GM23338 (cell line): Measurements from ENCODE around the gene GCNT2. TPM values are rescaled to one million over a fixed set of nuclear protein-coding genes. Genes with fewer than 3 reads are reported as not detected.

ENCODE experiments used
- ATAC-seq: fragments of 200-7000 bp; cut with Tn5 transposase; 3 replicates; pipeline ENCODE4 v1.9.1; 2020
- DNase-seq: peaks from one replicate; pipeline ENCODE4 v3.0.0-alpha.2; 2015; ENCODE audit warnings: low spot score
- H2AFZ ChIP-seq: fragments of 200-600 bp; sonication (generic); 2 replicates; pipeline ENCODE4 v1.8.0; 2016; ENCODE audit warnings: antibody characterized with exemption, mild to moderate bottlenecking, moderate library complexity
- H3F3A ChIP-seq: fragments of 200-600 bp; sonication (generic); replicated peaks from 2 replicates; pipeline ENCODE4 v1.8.0; 2017; ENCODE audit warnings: antibody characterized with exemption, mixed run types, low read depth
- H3K27ac ChIP-seq: fragments of 200-600 bp; sonication (generic); 2 replicates; pipeline ENCODE4 v1.6.1; 2016; ENCODE audit warnings: low read depth
- H3K27me3 ChIP-seq: fragments of 200-600 bp; sonication (generic); 2 replicates; pipeline ENCODE4 v1.8.0; 2016; ENCODE audit warnings: mild to moderate bottlenecking, mixed run types, moderate library complexity; ENCODE audit not compliant: insufficient read depth
- H3K36me3 ChIP-seq: fragments of 200-600 bp; sonication (generic); 2 replicates; pipeline ENCODE4 v1.8.0; 2016; ENCODE audit warnings: mild to moderate bottlenecking; ENCODE audit not compliant: insufficient read depth
- H3K4me1 ChIP-seq: fragments of 200-600 bp; sonication (generic); 2 replicates; pipeline ENCODE4 v1.8.0; 2016; ENCODE audit warnings: mild to moderate bottlenecking, moderate library complexity; ENCODE audit not compliant: insufficient read depth
- H3K4me2 ChIP-seq: fragments of 200-600 bp; sonication (generic); 2 replicates; pipeline ENCODE4 v1.7.1; 2017; ENCODE audit warnings: mixed run types
- H3K4me3 ChIP-seq: fragments of 200-600 bp; sonication (generic); 2 replicates; pipeline ENCODE4 v1.6.1; 2016; ENCODE audit warnings: mixed run types
- H3K79me2 ChIP-seq: fragments of 200-600 bp; sonication (generic); replicated peaks from 2 replicates; pipeline ENCODE4 v1.8.0; 2017; ENCODE audit warnings: mild to moderate bottlenecking; ENCODE audit not compliant: insufficient read depth
- H3K9me2 ChIP-seq: fragments of 200-600 bp; sonication (generic); 2 replicates; pipeline ENCODE4 v1.8.0; 2017; ENCODE audit not compliant: insufficient read depth
- H4K20me1 ChIP-seq: fragments of 200-600 bp; sonication (generic); replicated peaks from 2 replicates; pipeline ENCODE4 v1.8.0; 2017; ENCODE audit warnings: mild to moderate bottlenecking; ENCODE audit not compliant: insufficient read depth
- H3K27ac Mint-ChIP-seq: 2 replicates; pipeline ENCODE4 v1.8.0; 2020; ENCODE audit warnings: inconsistent platforms, mild to moderate bottlenecking, moderate library complexity, mixed read lengths
- H3K27me3 Mint-ChIP-seq: 3 replicates; pipeline ENCODE4 v1.8.0; 2022; ENCODE audit warnings: low read depth, mild to moderate bottlenecking, moderate library complexity, mixed read lengths, inconsistent platforms; ENCODE audit not compliant: insufficient read depth, poor library complexity
- H3K36me3 Mint-ChIP-seq: 3 replicates; pipeline ENCODE4 v1.8.0; 2021; ENCODE audit warnings: low read depth, mild to moderate bottlenecking, inconsistent platforms, moderate library complexity, mixed read lengths
- H3K4me1 Mint-ChIP-seq: 3 replicates; pipeline ENCODE4 v1.8.0; 2020; ENCODE audit warnings: mild to moderate bottlenecking, inconsistent platforms, mixed read lengths
- H3K4me3 Mint-ChIP-seq: 3 replicates; pipeline ENCODE4 v1.8.0; 2021; ENCODE audit warnings: moderate library complexity, mild to moderate bottlenecking, inconsistent platforms, mixed read lengths
- H3K9me3 Mint-ChIP-seq: 3 replicates; pipeline ENCODE4 v1.8.0; 2020; ENCODE audit warnings: moderate library complexity, mild to moderate bottlenecking, inconsistent platforms, mixed read lengths
- CREB1 ChIP-seq: fragments of 250-450 bp; sonication (Bioruptor Pico); IDR thresholded peaks from 2 replicates; pipeline ENCODE4 v1.5.0; 2020; ENCODE audit warnings: low read depth, mild to moderate bottlenecking, moderate library complexity
- ETS1 ChIP-seq: IDR thresholded peaks from 2 replicates; pipeline ENCODE4 v1.6.1; 2016; ENCODE audit warnings: antibody characterized with exemption
- EZH2 ChIP-seq: fragments of 200-600 bp; sonication (generic); IDR thresholded peaks from one replicate; pipeline ENCODE4 v1.8.0; 2017; ENCODE audit warnings: antibody characterized with exemption, mild to moderate bottlenecking, low read depth; ENCODE audit not compliant: unreplicated experiment
- EZH2phosphoT487 ChIP-seq: fragments of 200-600 bp; sonication (generic); IDR thresholded peaks from one replicate; pipeline ENCODE4 v1.8.1; 2018; ENCODE audit warnings: antibody characterized with exemption; ENCODE audit not compliant: unreplicated experiment
- JUNB ChIP-seq: IDR thresholded peaks from one replicate; pipeline ENCODE4 v1.6.1; 2016; ENCODE audit warnings: antibody characterized with exemption; ENCODE audit not compliant: unreplicated experiment
- NANOG ChIP-seq: IDR thresholded peaks from 2 replicates; pipeline ENCODE4 v1.6.1; 2016; ENCODE audit warnings: antibody characterized with exemption, borderline replicate concordance
- POLR2AphosphoS5 ChIP-seq: IDR thresholded peaks from 2 replicates; pipeline ENCODE4 v1.6.1; 2016; ENCODE audit warnings: antibody characterized with exemption, low read depth
- REST ChIP-seq: IDR thresholded peaks from one replicate; pipeline ENCODE4 v1.6.1; 2018; ENCODE audit warnings: antibody characterized with exemption; ENCODE audit not compliant: unreplicated experiment
- STAT1 ChIP-seq: IDR thresholded peaks from one replicate; pipeline ENCODE4 v1.6.1; 2016; ENCODE audit warnings: antibody characterized with exemption; ENCODE audit not compliant: unreplicated experiment
- ZNF114 ChIP-seq: fragments of 250-450 bp; sonication (Bioruptor Pico); IDR thresholded peaks from 2 replicates; pipeline ENCODE4 v1.5.0; 2020; ENCODE audit warnings: mild to moderate bottlenecking, moderate library complexity
- ZNF331 ChIP-seq: fragments of 250-450 bp; sonication (Bioruptor Pico); IDR thresholded peaks from 2 replicates; pipeline ENCODE4 v1.5.0; 2020; ENCODE audit warnings: low read depth, mild to moderate bottlenecking, moderate library complexity
- ZNF462 ChIP-seq: fragments of 250-450 bp; sonication (Bioruptor Pico); IDR thresholded peaks from 2 replicates; pipeline ENCODE4 v1.5.0; 2020; ENCODE audit warnings: mild to moderate bottlenecking, moderate library complexity
- polyA plus RNA-seq: library from polyadenylated mRNA; unstranded; fragments of >200 nt; fragmentation: Nextera tagmentation; extraction: Ambion mirVana; gene quantifications from 2 replicates; pipeline ENCODE4 v1.2.1, GENCODE V29; 2016
- total RNA-seq: library from RNA; depleted of rRNA; stranded (reverse); fragments of >200 nt; shearing (Covaris generic); gene quantifications from 2 replicates; pipeline ENCODE4 v1.2.3, GENCODE V29; 2014
- TF ChIP-seq, protein P1 (sequence below), 2 experiments: fragments of 200-600 bp in 1 of 2; sonication (generic) in 1 of 2; conservative IDR thresholded peaks; 2 replicates each; pipeline versions ENCODE4 v1.5.1 to v1.6.1; 2016 to 2017; ENCODE audit warnings: antibody characterized with exemption in 2 of 2, low read depth in 2 of 2, mild to moderate bottlenecking in 2 of 2, moderate library complexity in 1 of 2

The GCNT2 gene
- total and polyA plus RNA-seq, 2 experiments from 2014 or later: 28.3 to 137 TPM

DNA sequence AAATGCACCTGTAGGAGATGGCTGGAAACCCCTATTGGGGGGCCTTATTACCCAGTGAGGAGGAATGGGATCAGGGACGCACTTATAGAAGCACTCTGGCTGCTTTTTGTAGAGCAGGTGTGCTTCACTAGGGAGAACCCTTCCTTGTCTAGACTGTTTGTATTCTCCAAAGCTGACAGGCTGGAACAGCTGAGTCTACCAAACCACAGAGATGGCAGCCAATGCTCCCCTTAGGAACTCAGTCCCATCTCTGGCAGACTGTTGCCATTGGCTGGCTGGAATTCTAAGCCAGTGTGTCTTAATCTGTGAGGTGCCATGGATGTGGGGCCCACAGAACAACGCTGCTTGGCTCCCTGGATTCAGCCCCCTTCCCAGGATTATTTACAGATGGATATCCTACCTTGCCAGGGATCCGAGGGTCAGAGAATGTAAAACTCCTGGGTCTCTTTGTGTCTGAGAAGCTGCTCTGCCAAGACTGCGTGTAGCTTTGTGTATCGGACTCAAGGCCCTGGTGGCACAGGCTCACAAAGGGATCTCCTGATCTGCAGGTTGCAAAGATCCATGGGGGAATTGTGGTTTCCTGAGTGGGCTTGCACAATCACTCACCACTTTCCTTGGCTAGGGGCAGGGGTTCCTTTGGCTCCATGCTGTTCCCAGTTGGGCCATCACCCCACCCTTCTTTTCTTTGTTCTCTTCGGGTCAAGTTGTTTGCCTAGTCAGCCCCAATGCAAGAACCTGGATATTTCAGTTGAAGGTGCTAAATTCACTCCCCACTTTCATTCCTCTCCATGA, 147.2 kb downstream of the GCNT2 start:
- no peaks in the 10 kb centered on the region for H3K36me3 ChIP-seq
- H3K4me3 ChIP-seq: no peak overlapping the region
- no peaks in the 10 kb centered on the region for H3K4me1 Mint-ChIP-seq
- no peaks in the 10 kb centered on the region for H3K27me3 ChIP-seq
- H3K79me2 ChIP-seq: no peaks in the 10 kb centered on the region
- H3K9me2 ChIP-seq: no peaks in the 10 kb centered on the region
- peaks cover 2% of the 10 kb centered on the region for H3K27me3 Mint-ChIP-seq
- H3K36me3 Mint-ChIP-seq: no peaks in the 10 kb centered on the region
- H3F3A ChIP-seq: no peaks in the 10 kb centered on the region
- no peak overlapping the region for H2AFZ ChIP-seq
- H3K4me2 ChIP-seq: no peak overlapping the region
- no peak overlapping the region for H3K27ac Mint-ChIP-seq
- peaks cover 8% of the 10 kb centered on the region; the same call in 2 of the 3 replicates for H3K9me3 Mint-ChIP-seq
- no peak for ATAC-seq
- no peak for TF ChIP-seq NANOG
- no peak for TF ChIP-seq ZNF462 (CRISPR knock-in tag)
- no peak for TF ChIP-seq JUNB
- no peak for TF ChIP-seq EZH2phosphoT487
- no peak for TF ChIP-seq CREB1 (CRISPR knock-in tag)
- TF ChIP-seq, protein P1, sequence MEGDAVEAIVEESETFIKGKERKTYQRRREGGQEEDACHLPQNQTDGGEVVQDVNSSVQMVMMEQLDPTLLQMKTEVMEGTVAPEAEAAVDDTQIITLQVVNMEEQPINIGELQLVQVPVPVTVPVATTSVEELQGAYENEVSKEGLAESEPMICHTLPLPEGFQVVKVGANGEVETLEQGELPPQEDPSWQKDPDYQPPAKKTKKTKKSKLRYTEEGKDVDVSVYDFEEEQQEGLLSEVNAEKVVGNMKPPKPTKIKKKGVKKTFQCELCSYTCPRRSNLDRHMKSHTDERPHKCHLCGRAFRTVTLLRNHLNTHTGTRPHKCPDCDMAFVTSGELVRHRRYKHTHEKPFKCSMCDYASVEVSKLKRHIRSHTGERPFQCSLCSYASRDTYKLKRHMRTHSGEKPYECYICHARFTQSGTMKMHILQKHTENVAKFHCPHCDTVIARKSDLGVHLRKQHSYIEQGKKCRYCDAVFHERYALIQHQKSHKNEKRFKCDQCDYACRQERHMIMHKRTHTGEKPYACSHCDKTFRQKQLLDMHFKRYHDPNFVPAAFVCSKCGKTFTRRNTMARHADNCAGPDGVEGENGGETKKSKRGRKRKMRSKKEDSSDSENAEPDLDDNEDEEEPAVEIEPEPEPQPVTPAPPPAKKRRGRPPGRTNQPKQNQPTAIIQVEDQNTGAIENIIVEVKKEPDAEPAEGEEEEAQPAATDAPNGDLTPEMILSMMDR (conservative IDR thresholded peaks at IDR 0.05; ENCODE audit: low read depth in 2 of 2): no peak
- TF ChIP-seq ETS1: no peak
- TF ChIP-seq REST: no peak
- TF ChIP-seq ZNF331 (CRISPR knock-in tag): no peak
- no peak for TF ChIP-seq POLR2AphosphoS5
- TF ChIP-seq ZNF114 (CRISPR knock-in tag): no peak
- TF ChIP-seq EZH2: no peak
- TF ChIP-seq STAT1: no peak
- H4K20me1 ChIP-seq: no peaks in the 10 kb centered on the region
- DNase-seq: no peak
- no peak overlapping the region for H3K27ac ChIP-seq
- H3K4me1 ChIP-seq: no peaks in the 10 kb centered on the region
- no peak overlapping the region for H3K4me3 Mint-ChIP-seq
